ENCODE measurements around the gene SLC39A12.
A peak's percentile ranks its signal among the peaks of the same experiment; 100 is the strongest.

The SLC39A12 gene

GRCh38 chr10:17989908-17990767, 38.4 kb downstream of the SLC39A12 start:
- TF ChIP-seq, protein P1, sequence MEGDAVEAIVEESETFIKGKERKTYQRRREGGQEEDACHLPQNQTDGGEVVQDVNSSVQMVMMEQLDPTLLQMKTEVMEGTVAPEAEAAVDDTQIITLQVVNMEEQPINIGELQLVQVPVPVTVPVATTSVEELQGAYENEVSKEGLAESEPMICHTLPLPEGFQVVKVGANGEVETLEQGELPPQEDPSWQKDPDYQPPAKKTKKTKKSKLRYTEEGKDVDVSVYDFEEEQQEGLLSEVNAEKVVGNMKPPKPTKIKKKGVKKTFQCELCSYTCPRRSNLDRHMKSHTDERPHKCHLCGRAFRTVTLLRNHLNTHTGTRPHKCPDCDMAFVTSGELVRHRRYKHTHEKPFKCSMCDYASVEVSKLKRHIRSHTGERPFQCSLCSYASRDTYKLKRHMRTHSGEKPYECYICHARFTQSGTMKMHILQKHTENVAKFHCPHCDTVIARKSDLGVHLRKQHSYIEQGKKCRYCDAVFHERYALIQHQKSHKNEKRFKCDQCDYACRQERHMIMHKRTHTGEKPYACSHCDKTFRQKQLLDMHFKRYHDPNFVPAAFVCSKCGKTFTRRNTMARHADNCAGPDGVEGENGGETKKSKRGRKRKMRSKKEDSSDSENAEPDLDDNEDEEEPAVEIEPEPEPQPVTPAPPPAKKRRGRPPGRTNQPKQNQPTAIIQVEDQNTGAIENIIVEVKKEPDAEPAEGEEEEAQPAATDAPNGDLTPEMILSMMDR (IDR thresholded peaks at IDR 0.05; ENCODE audit: extremely low read depth, missing control alignments): no peak
- DNase-seq (ENCODE audit: low spot score): peak; percentile 43

- TF ChIP-seq, protein P1 (IDR thresholded peaks at IDR 0.05; ENCODE audit: extremely low read depth, missing control alignments): no peak
- DNase-seq (ENCODE audit: low spot score): no peak
These were observed 40.5 kb downstream of the SLC39A12 start for GRCh38 chr10:17992266-17992665.

DNA sequence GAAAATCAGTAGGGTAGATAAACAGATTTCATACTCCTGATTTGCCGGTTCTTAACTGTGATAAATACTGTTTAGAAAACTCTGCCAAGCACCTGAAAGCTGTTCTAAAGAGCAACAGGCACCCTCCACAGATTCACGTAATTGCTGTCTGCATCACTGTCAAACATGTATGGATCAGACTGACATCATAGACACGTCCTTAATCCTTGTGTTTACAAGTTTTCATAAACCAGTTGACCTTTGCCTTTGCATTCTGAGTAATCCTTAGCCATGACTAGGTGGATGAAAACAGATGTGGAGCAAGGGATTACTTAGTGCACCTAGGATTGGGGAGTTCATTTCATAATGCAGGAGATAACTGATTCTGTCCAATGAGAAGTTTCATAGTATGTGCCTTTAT, 41.6 kb downstream of the SLC39A12 start:
- TF ChIP-seq, protein P1 (IDR thresholded peaks at IDR 0.05; ENCODE audit: extremely low read depth, missing control alignments): no peak
- DNase-seq (ENCODE audit: low spot score): no peak

GRCh38 chr10:18000601-18001000, 48.9 kb downstream of the SLC39A12 start:
- DNase-seq (ENCODE audit: low spot score): no peak
- TF ChIP-seq, protein P1 (IDR thresholded peaks at IDR 0.05; ENCODE audit: extremely low read depth, missing control alignments): no peak

DNA sequence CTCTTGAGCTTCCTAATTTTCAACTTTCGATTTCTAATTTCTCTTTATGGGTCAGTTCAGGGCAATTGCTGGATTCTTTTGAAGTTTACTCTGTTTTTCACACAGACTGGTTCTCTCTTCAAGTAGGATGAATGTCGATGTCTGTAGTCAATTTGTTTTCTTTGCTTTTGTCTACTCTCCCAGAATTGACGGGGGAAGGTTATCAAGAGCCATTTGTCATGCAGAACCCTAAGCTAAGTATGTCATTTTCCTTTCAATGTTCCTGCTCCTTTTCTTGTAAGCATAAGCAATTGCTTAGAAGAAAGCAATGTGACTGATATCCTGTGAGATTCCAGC, 53.7 kb downstream of the SLC39A12 start:
- TF ChIP-seq, protein P1 (IDR thresholded peaks at IDR 0.05; ENCODE audit: extremely low read depth, missing control alignments): no peak
- DNase-seq (ENCODE audit: low spot score): no peak

- TF ChIP-seq, protein P1 (IDR thresholded peaks at IDR 0.05; ENCODE audit: extremely low read depth, missing control alignments): no peak
- DNase-seq (ENCODE audit: low spot score): no peak
These were observed 54.2 kb downstream of the SLC39A12 start for GRCh38 chr10:18005781-18006456.

GRCh38 chr10:18008986-18009385, 57.3 kb downstream of the SLC39A12 start:
- no peak for DNase-seq (ENCODE audit: low spot score)
- TF ChIP-seq, protein P1 (IDR thresholded peaks at IDR 0.05; ENCODE audit: extremely low read depth, missing control alignments): no peak
